GM19099 (cell line): ENCODE measurements around the gene NKX3-2.

Experiments used
- POLR2A ChIP-seq: IDR thresholded peaks from 3 replicates; pipeline ENCODE4 v1.6.1; 2011; ENCODE audit warnings: low read depth; ENCODE audit not compliant: insufficient read length; ENCODE audit errors: extremely low read depth

Gene NKX3-2

DNA sequence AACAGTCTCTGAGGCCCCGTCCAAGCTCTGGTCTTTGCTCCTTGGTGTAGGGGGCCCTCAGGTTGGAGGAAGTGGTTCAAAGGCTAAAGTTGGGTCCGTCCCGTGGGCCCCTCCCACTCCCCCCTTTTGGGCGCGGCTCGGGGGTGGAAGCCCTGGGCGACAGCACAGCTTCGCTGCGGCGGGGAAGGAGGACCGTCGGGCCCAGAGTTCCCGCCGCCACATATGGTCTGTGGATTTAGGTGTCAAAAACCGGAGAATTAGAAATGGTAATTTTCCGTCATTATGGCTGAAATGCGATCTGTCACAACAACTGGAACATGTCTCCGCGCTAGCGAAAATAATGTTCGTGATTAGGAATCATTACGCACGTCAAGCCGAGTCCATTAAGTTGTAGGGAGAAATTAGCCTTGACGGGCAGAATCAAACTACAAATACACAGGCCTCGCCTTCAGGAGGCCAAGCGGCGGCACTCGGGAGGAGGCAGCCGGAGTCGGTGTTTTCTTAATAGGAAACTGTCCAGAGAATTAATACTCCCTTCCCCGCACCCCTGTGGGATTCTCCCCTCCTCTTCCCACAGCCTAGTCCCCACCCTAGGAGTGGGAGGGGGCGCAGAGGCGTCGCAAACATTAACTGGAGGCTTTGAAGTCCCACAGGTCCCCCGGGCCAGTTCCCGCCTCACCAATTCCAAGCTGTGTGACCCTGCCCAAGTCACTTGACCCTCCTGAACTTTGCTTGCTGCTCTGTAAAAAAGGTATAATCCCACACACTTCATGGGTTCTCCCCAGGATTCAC is 15.0 kb downstream of the NKX3-2 start:
- no peak for TF ChIP-seq POLR2A

DNA sequence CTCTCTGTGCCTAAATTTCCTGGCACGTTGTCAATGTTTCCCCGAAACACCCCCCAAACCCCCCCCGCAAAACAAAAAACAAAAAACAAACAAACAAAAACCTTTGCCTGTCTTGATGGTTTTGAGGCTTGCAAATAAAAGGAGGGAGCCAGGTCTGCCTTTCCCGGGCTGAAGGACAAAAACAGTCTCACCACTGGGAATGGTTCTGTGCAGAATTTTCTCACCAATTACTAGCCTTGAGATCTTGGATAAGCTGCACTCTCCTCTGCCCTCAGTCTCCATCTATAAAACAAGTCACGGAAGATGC is 15.5 kb downstream of the NKX3-2 start:
- no peak for TF ChIP-seq POLR2A

DNA sequence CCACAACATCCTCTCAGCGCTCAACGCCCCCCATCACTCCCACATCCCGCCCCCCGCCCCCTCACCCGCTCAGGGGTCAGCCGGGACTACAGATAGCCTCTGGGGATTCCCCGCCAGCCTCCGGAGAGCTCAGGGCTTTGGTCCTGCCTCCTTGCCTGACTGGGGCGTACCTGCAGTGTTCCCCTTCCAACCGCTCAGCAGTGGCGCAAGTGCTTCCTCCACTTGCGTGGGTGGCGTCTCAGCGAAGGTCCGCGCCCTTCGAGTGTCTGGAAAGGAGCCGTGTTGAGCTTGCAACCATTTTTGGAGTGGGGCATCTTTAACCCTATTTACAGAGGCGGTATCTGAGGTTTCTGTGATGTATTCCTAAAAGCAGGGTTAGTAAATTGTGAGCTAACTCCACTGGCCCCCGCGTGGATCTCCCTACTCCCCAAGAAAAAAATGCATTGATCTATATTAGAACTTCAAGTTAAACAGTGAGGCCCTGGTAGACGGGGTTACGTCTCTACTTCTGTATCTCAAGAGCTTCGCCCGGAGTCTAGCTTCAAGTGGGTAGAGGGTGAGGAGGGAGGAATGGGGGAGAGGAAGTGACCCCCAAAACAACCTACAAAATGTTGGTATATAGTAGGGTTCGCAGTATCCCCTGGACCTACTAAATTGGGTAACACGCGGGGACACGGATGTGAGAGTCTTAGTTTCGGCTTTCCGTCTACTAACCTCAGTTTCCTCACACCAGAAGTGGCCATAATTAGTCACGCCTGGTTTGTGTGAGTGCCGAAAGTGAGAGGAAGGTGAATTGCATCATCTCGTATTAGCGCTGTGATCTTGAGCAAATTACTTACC is 16.1 kb downstream of the NKX3-2 start:
- no peak for TF ChIP-seq POLR2A

DNA sequence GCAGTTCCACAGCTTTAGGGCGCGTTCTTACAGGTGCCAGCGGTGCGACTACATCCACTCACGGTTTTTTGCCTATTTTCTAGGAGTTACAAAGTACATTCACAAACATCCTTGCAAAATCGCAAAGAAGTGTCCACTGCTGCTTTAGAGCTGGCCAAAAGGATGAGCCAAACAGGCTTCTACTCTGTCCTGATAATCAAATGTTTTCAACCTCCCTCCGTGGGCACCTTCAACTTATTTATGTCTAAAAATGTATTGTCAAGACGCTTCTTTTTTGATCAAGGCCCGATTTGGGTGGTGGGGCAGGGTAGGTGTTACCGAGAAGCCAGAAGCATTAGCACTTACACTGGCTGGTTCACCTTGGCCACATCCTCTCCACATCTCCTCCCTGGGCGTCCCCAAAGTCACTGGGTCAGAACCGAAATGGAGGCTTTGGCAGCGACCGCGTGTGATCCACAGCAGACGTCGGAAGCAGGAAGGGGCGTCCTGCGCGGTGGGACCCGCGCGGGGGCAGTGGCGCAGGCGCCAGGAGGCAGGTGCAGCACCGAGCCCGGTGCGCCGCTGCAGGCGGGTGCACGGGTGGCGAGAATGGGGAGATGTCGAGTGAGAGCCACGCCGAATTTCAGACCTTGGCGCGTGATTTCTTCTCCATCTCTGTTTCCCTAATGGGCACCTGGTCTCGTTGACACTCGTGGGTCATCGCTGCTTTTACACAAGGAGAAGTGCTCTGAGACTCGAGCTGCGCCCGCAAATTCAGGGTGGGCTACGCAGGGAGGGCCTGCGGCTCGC is 16.9 kb downstream of the NKX3-2 start:
- TF ChIP-seq POLR2A = no peak

DNA sequence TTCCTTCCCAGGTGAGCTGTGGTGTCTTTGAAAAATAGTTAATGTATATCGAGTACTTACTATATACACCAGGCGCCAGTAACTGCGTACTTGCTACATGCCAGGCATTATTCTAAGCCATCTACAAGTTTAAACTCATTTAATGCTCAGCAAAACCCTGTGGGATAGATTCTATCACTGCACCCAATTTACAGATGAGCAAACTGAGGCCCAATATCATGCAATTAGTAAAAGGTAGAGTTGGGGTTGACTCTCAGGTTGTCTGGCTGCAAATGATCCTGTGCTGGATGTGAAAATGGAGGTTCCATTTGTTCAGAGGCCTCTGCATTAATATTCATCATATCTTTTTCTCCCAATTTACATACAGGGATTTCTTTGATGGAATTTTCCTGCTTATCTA is 17.6 kb downstream of the NKX3-2 start:
- TF ChIP-seq POLR2A = no peak

DNA sequence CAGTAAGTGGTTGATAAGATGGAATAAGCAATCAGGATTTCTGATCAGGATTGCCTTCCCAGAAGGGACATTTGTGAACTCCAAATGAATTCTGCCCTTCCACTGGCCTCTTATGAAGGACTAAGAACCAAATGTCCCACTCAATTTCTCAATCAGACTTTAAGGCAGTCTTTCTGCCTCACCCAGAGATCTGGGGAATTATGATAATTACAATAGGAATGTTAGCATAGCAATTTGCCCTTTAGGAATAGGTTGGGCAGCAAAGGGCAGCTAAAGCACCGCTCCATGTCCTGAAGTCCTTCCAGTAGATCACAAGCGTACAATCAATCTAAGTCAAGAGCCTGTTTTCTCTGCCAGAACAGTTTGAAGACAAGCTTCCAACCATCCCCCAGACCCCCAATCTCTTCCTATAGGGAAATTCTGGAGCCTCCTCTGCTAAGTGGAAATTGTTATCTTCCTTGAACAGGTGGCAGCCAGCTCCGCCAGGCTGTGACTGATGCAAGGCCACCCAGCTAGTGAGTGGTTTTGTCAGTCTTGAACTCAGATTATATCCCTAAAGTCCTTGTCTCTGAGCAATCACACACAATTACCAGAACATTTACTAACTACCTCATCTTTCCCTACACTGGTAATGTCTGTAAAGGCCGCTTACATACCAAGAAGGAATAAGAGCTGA is 18.6 kb downstream of the NKX3-2 start:
- no peak for TF ChIP-seq POLR2A

DNA sequence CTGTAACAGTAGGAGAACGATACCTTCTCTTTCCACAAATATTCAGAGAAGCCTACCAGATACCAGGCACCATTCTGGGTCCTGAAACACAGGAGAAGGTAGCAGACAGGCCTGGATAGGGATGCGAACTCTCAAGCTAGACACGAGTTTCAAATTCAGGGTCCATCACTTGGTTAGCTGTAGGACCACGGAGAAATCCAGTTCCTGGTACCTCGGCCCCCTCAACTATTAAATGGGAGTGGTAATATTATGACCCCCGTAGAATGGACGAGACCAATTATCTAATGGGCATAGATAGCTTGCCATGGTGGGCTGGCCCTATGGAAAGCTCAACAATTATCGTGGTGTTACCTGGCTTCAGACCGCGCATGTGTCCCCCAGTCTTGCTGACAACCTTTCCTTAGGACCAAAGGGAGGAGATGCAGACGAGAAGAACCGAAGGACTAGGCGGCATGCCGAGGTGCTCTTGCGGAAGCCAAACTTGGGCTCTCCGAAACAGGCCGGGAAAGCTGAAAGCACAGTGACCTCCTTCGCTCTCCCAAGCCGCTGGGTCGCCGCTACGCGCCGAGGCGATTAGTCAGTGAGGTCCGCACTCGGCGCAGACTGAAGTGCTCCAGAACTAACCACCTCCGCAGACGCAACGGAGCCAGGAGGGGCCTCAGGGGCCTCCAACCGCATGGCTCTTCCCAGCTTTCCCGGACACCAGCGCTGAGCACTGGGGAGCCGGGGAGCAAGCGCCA is 19.6 kb downstream of the NKX3-2 start:
- TF ChIP-seq POLR2A = no peak

DNA sequence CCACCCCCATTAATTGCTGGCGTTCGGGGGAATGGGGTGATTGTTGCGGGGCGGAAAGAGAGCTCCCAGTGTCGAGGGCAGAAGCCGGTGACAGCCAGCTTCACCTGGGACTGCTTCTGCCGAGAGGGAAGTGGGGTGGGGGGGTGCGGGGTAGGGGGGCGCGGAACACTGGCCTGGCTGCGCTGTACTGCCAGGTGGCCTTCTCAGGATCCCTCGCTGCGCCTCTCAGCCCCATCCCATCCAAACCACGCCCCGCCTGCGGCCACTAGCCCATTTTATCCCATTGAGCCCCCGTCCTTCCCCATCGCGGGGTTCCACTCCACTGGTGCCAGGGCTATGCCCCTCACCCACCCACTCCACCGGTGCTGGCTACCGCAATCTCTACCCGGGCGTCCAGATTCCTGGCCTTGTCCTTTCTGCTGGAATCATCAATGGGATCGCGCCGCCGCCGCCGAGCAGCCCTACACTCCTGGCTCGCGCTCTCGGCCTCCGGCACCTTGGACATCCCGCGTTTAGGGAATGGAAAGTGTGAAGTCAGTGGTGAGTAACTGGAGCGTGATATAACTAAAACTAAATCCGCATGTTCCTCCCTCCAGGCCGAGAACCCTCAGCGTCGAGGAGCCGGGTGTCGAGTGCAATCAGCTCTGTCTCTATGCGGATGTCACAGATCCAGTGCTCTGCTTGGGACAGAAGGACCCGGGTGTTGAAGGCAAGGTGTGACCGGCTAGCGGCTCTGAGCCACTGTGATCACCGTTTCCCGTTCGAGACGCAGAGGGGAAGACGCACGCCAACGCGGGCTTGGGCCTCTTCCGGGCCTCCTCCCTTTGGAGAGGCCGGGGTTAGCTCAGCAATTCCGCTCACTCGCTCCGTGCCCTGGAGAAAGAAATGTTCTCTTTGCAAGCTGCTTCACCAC is 20.5 kb downstream of the NKX3-2 start:
- TF ChIP-seq POLR2A = no peak

DNA sequence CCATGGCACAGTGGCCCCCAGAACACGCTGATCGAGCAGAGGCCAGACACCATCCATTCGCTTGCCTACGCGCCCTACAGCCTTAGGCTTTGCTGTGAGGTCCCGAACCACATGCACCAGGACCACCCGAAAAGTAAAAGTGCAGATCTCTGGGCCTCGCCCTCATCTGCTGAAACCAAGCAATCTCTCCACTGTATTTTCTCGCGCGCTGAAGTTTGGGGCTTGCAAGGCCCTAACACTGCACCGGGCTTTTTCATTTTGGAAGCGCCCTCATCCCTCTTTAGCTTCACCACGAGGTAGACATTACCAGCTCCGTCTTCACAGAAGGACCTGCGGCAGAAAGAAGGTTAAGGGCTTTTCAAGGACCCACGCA is 21.2 kb downstream of the NKX3-2 start:
- TF ChIP-seq POLR2A = no peak

DNA sequence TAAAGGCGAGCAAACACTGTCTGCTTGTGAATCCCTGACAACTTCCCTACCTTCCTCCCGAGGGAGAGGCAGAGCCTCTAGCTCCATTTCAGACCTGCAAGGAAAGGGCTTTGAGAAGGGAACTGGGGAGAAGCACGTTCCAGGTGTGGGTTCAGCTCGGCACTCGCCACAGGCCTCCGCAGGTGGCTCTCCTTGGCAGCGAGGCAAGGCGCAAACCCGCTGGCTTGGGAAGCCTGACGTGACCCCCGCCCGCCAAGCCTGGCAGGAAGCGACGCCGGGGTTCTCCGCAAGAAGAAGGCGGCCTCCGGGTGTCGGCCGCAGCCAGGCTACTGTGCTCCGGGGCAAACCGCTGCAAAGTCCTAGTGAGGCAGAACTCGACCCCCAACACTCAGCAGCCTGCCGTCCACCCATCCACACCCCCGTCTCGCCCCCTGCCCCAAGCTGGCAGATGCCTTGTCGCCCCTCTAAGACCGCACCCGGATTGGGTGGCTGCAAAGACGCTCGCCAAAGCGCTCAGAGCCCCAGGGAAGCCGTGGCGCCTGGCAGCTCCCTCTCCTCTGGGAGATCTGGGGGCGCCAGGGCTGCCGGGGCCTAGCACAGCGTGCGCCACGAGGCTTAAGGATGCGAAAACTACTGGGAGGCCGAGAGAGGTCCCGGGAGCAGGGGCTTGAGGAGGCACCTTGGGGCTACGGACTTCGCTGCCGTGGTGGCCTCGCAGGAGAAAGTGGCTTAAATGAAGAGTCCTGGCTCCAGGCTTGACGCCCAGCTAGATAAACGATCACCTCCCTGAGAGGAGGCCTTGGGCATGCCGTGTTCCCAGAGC is 21.8 kb downstream of the NKX3-2 start:
- TF ChIP-seq POLR2A = no peak

DNA sequence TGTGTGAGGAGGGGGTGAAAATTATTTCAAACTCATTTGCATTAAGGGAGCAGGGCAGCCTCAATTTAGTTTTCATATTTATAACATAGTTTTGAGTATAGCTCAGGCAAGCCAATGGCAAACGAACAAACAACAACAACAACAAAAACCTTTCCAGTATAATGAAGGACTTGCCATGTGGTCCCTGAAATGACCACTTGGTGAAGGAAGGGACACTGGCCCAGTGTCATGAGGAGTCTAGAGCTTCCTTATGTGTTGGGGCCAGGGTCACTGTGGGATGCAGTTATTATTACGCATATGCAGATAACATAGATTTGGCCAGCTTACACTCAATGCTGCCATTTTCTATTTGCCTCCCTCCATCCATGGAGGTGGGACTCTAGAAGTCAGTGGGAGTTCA is 23.3 kb downstream of the NKX3-2 start:
- no peak for TF ChIP-seq POLR2A

DNA sequence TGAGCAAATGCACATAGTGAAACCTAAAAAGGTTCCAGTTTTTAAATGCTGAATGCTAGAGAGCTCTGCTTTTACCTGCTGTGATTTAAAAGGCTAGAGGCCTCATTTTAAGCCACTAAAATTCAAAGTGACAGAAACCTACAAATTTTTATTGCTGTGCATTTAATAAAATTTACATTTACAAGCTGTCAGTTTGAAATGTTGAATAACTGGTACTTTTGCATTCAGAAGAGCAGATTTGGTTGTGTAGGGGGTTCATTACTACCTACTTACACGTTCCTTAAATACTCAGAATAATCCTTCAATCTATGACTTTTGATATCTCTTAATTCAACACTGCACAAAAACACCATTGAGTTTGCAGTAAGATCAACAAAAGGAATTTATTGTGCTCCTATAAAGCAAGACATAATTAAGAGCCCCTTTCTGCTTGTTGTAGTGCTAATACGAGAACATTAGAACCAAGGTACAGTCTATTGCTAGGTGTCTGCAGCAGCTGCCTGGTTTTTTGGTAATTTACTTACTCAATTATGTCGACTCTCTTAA is 27.9 kb downstream of the NKX3-2 start:
- TF ChIP-seq POLR2A = no peak
